GM18499 (cell line): Measurements from ENCODE around the gene FRMD1.

Experiments used
- ATAC-seq: cut with Tn5 transposase; IDR thresholded peaks from one replicate; pipeline ENCODE4 v1.9.1; 2021; ENCODE audit warnings: moderate number of reproducible peaks; ENCODE audit not compliant: insufficient read depth, unreplicated experiment

The FRMD1 gene

GRCh38 chr6:168078943-168079405 lies at the start of gene FRMD1:
Gene FRMD1, minus strand, starts transcription at chr6:168079212. Its CDS starts 118 bp downstream, at chr6:168079094.
- no peak for ATAC-seq

GRCh38 chr6:168128006-168128630 lies 49.1 kb upstream of the FRMD1 start:
- no peak for ATAC-seq

- no peak for ATAC-seq
These were observed 48.4 kb upstream of the FRMD1 start for GRCh38 chr6:168127384-168127868.

GRCh38 chr6:168126566-168127383 lies 47.8 kb upstream of the FRMD1 start:
- ATAC-seq, result no peak

GRCh38 chr6:168125429-168126001 lies 46.5 kb upstream of the FRMD1 start:
- ATAC-seq, result no peak

GRCh38 chr6:168124921-168125320 lies 45.9 kb upstream of the FRMD1 start:
- ATAC-seq, result no peak

GRCh38 chr6:168124158-168124557 lies 45.1 kb upstream of the FRMD1 start:
- no peak for ATAC-seq

- ATAC-seq, result no peak
These were observed 44.3 kb upstream of the FRMD1 start for GRCh38 chr6:168123165-168123911.

GRCh38 chr6:168122521-168122920 lies 43.5 kb upstream of the FRMD1 start:
- no peak for ATAC-seq

GRCh38 chr6:168122011-168122410 lies 43.0 kb upstream of the FRMD1 start:
- ATAC-seq, result no peak

GRCh38 chr6:168121303-168121665 lies 42.3 kb upstream of the FRMD1 start:
- ATAC-seq, result no peak

GRCh38 chr6:168120390-168121302 lies 41.6 kb upstream of the FRMD1 start:
- ATAC-seq, result no peak

GRCh38 chr6:168119539-168119938 lies 40.5 kb upstream of the FRMD1 start:
- ATAC-seq, result no peak

- no peak for ATAC-seq
These were observed 39.9 kb upstream of the FRMD1 start for GRCh38 chr6:168118935-168119334.

GRCh38 chr6:168117942-168118341 lies 38.9 kb upstream of the FRMD1 start:
- no peak for ATAC-seq

- ATAC-seq, result no peak
These were observed 38.2 kb upstream of the FRMD1 start for GRCh38 chr6:168116975-168117899.

- ATAC-seq, result no peak
These were observed 37.5 kb upstream of the FRMD1 start for GRCh38 chr6:168116438-168116974.

- no peak for ATAC-seq
These were observed 36.9 kb upstream of the FRMD1 start for GRCh38 chr6:168115748-168116437.
